Ishikawa (cell line): ENCODE results near the gene CACNA2D3.

ENCODE experiments used
- CREB1 ChIP-seq: IDR thresholded peaks from 2 replicates; pipeline ENCODE4 v1.6.1; 2012; ENCODE audit warnings: low read depth
- EGR1 ChIP-seq: IDR thresholded peaks from 2 replicates; pipeline ENCODE4 v1.6.1; 2012
- EP300 ChIP-seq: IDR thresholded peaks from 2 replicates; pipeline ENCODE4 v1.6.1; 2012; ENCODE audit warnings: borderline replicate concordance
- RAD21 ChIP-seq: IDR thresholded peaks from 2 replicates; pipeline ENCODE4 v1.6.1; 2012; ENCODE audit warnings: low read depth
- TAF1 ChIP-seq: IDR thresholded peaks from 2 replicates; pipeline ENCODE4 v1.6.1; 2012; ENCODE audit warnings: low read depth, mild to moderate bottlenecking
- TEAD4 ChIP-seq: IDR thresholded peaks from 2 replicates; pipeline ENCODE4 v1.6.1; 2012
- ZBTB7A ChIP-seq: IDR thresholded peaks from 2 replicates; pipeline ENCODE4 v1.6.1; 2012; ENCODE audit warnings: low read depth
- TF ChIP-seq, protein P1 (sequence below): IDR thresholded peaks from 2 replicates; pipeline ENCODE4 v1.6.1; 2012
- TF ChIP-seq, protein P2 (sequence below): IDR thresholded peaks from 2 replicates; pipeline ENCODE4 v1.6.1; 2012

DNA sequence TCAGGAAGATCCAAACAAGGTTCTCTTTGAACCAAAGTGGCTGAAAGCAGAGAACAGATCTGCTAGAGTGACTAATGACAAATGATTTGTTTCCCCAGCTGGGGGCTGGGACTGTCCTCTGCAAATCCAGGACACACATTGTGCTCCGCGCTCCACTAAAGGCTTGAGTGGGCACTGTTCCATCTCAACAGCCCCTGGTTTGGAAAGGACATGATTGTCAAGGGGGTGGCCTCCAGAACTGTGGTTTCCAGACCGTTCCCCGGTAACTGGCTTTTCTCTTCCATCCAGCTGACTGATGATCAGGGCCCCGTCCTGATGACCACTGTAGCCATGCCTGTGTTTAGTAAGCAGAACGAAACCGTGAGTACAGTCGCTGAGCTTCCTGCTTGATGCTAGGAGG lies 714.5 kb downstream of the CACNA2D3 start:
- TF ChIP-seq TEAD4 (no peak), CREB1 (no peak), EGR1 (no peak), TAF1 (no peak), RAD21 (no peak), EP300 (no peak), ZBTB7A (no peak)
- TF ChIP-seq, protein P1, sequence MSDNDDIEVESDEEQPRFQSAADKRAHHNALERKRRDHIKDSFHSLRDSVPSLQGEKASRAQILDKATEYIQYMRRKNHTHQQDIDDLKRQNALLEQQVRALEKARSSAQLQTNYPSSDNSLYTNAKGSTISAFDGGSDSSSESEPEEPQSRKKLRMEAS: no peak
- TF ChIP-seq, protein P2, sequence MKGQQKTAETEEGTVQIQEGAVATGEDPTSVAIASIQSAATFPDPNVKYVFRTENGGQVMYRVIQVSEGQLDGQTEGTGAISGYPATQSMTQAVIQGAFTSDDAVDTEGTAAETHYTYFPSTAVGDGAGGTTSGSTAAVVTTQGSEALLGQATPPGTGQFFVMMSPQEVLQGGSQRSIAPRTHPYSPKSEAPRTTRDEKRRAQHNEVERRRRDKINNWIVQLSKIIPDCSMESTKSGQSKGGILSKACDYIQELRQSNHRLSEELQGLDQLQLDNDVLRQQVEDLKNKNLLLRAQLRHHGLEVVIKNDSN: no peak
